NOMO-1 (cell line): ENCODE measurements around the gene IMMP1L.
"Not testable (repeated sequence)": the region's sequence is repeated elsewhere in the genome, so short reads cannot be mapped to it uniquely, and the experiment has no call there.

ENCODE experiments used
- DNase-seq, 2 experiments: peaks; one replicate each; lab custom pipeline; 2025; ENCODE audit not compliant: unreplicated experiment in 2 of 2; lab: John Stamatoyannopoulos, UW

Gene IMMP1L, protein sequence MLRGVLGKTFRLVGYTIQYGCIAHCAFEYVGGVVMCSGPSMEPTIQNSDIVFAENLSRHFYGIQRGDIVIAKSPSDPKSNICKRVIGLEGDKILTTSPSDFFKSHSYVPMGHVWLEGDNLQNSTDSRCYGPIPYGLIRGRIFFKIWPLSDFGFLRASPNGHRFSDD

DNA sequence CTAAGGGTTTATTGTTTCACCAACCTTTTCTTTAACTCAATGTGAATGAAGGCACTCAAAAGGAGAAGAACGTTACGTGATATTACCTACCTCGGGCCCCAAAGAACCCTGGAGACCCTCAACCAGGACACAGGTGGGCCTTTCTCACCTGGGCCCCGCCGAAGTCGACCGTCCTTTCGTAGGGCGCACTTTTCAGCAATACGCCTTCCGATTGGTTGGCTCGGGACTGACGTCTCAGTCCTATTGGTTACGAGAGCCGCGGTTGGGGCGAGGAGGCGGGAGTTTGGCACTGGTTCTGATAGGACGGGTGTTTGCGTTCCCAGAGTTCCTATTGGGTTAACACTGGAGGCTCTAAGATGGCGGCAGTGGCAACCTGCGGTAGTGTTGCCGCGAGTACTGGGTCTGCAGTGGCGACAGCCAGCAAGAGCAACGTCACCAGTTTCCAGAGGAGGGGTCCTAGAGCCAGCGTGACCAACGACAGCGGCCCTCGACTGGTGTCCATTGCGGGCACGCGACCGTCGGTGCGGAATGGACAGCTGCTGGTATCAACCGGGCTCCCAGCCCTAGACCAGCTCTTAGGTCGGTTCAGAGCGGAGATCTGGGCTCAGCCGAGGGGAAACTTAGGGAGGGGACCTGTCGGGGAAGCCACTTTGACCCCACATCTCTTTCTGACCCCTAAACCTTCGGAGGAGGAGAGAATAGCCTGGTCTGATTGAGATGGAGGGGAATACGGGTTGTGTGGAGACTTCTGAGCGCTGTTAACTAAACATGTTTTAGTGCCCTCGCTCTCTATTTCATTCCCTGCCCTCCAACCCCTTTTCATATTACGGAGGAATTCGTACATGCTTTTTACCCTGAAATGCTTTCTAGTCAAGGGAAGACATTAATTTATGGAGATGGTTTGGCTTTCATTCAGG lies at the start of gene IMMP1L, which contains the start of gene ELP4:
TSS of gene IMMP1L (minus strand) at position 194 of the 917 bp plus-strand sequence. CDS start 46,346 bp downstream, outside the sequence.
TSS of gene ELP4 (plus strand) at position 339 of the 917 bp plus-strand sequence. CDS start at position 357, 18 bp downstream.
- DNase-seq: peak; percentile 93 to 96

DNA sequence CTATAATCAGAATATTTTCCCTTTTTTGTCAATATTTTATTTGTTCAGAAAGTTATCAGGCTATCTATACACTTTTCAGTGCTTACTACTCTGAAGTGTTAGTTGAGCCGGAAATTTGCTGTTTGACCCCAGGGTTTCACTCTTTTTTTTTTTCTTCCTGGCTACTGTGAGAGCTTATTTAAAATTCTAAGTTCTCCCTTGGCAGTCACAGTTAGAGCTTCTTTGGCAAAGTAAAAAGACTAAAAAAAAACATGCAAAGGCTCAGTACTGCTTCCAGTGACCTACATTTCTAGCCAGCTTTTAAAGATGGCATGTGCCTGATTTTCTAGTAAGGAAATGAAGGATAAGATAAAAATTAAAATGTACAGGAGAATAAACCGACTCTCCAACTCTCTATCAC lies 48.6 kb upstream of the IMMP1L start:
- DNase-seq: no peak

DNA sequence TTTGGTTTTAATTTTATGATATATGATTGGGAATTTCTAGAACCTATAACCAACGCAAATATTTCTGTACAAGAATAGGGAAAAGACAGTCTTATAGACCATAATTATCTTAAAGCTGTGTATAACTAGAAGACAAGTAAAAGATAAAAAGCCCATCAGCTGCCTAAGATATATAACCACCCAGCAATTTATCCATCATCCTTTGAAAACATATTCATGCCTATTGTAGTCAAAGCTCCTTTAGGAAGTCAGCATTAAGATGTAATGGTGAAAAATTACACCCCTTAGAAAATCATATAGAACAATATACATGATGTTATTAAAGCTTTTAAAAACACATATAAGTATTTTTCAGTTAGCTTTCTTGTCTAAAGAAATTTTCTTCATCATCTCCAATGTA lies 46.5 kb upstream of the IMMP1L start:
- DNase-seq: no peak

DNA sequence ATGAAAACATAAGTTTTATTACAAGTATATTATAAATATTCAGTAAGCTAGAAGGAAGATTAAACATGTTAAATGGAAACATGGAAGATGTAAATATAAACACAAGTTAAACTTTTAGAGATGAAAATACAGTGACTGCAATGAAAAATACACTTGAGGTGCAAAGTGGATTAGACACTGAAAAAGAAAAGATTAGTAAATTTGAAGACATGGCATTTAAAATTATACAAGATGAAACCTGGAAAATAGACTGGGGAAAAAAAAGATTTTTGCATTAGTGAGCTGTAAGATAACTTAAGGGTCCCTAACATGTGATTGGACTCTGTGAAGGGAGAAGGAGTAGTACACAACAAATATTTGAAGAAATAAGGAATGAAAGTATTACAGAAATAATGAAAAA lies 33.4 kb upstream of the IMMP1L start:
- no peak for DNase-seq

DNA sequence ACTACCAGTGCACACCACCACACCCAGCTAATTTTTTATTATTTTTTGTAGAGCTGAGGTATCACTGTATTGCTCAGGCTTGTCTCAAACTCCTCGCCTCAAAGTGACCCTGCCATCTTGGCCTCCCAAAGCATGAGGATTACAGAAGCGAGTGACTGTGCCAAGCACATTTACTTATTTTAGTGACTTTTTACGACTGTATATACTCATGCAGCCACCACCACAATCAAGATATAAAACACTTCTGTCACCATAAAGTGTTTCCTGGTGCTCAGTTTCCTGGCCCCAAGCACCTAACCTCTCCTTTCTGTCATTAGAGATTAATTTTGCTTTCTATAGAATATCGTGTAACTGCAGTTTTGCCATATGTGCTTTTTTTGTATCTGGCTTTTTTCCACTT lies 26.1 kb upstream of the IMMP1L start:
- DNase-seq: no peak

DNA sequence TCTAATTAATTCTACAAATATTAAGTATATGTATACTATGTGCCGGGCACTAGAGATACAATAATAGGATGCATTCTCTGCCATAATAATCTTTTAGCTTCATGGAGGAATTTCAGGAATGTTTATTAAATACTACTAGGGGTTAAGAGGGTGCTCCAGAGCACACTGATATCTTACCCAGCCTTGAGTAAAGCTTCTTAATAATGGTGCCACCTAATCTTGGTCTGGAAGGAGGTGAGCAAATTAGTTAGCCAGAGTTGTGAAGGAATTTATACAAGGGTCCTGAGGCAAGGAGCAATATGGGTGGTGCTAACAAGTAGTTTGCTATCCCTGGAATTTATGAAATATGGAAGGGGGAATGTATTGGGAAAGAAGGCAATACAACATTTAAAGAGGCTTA lies 21.9 kb upstream of the IMMP1L start:
- no peak for DNase-seq

DNA sequence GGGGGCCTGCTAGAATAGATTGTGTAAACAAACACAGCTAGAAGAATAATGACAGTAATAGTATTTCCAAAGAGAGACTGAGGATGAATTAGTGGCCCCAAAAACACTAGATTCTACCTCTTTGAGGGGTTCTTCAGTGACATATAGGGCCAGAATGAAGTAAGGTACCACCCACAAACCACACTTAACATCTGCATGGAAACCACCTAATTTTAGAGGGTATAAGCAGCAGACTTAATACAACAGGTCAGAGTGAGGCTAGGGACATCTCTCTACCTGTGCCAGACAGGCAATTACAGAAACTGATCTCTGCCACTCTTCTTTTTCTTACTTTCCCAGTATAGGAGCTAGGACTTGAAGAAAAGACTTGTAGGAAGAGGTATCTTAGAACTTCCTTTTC lies 20.3 kb upstream of the IMMP1L start:
- DNase-seq: no peak

DNA sequence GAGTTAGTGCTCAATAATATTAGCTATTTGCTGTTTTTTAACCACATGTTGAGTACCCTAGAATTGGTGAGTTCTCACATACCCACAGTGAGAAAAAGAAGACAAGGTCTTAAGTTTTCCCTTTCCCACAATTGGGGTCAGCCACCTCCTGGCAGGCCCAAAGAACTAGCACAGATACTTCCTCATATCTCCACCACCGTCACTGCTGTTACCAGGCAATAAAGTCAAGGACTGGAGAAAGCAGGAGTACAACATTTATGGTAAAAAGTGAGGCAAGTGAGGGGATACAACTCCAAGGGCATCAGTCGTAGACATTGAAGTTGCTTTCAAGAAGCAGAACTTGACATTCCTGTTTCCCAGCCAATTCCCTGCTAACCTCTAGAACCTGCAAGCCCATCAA lies 19.8 kb upstream of the IMMP1L start:
- no peak for DNase-seq

DNA sequence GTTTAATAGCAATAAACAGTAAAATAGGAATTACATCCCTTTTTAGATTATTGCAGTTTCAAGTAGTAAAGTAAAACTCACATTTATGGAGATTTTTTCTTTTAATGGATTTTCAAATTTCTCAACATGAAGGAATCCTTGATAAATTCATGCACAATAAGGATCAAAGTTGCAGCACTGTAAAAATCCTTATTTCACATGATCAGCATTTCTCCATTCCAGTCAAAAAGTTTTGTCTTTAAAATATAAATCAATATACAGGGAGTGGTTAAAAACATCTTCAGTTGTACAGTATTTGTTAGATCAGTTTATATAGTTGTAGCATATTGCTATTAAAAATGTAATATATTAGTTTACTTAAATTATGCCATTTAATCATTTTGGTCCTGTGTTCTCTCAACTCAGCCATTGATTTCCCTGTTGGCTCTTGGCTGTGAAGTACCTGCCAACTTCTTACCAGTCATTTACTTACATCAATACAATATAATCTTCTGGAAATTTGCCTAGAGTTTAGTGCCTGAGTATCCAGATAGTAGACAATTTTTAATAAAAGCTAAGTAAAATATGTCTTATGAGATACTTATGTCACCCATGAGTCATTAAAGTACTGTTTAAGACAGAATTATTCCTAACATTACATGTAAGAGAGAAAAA lies 12.2 kb upstream of the IMMP1L start:
- DNase-seq: no peak

DNA sequence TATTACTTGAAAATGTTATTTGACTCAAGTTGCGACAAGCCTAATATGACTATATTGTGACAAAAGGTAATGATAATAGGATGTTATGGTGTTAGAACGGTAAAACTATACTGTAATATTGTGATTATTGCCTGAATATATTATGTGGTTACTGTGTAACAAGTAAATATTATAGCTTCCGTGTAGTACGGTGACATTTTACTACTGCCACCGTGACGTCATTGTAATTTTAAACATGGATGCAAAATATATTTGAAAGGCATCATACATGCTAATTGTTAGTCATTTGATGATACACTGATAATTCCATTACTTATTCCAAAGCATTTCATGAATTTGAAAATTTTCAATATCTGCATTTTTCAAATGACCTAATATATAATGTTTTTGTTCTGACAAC lies 2.7 kb upstream of the IMMP1L start:
- no peak for DNase-seq

DNA sequence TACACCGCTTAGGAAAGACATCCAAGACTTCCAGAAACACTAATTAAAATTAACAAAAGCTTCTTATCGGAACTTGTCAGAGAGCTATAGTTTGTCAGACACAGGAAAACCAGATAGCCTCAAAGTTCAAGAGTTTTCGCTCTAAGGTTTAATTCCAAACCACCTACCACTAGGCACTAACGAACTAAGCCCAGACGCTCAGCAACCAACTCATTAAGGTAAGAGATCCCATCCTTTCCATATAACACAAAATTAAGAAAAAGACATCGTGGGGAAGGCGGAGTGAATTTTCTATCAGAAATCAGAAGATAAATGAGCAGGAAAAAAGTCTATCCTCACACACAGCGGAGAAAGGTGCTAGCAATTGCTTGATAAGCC lies 382 bp downstream of the IMMP1L start:
- peak in 1 of 2 experiments; percentile 49 for DNase-seq

DNA sequence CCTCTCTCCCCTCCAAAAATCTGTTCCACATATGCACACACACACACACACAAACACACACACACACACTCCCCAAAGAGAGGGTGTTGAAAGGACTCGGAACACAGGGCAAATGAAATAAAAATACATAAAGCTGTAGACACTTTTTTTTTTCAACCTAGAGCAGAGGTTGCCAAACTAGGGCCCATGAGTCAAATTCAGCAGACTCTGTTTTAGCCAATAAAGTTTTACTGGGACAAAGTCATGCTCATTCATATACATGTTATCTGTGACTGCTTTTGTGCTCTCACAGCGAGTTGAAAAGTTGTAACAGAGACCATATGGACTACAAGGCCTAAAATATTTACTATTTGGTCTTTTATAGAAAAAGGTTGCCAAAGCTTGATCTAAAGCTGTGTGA lies 8.9 kb downstream of the IMMP1L start:
- no peak for DNase-seq

DNA sequence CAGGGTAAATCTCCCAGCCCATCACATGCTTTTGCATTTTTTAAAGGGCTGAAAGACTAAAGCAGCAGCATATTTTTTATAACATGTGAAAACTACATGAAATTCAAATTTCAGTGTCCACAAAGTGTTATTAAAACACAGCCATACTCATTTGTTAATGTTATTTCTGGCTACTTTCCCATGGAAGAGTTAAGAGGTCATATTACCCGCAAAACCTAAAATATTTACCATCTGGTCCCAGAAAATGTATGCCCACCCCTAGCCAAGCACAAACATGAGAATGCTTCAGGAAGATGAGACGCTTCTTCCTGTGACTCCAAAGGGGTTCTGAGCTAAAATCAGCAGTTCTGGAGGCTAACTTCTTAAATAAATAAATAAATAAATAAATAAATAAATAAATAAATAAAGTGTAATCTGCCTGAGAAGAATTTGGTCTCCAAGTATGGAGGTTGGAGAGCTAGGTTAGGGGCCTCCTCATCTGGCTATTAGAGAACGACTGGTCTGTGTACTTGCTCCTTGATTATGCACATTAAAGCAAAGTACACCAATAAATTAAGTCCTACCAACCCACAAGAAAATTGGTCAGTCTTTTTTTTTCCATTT lies 9.7 kb downstream of the IMMP1L start:
- DNase-seq: no peak

DNA sequence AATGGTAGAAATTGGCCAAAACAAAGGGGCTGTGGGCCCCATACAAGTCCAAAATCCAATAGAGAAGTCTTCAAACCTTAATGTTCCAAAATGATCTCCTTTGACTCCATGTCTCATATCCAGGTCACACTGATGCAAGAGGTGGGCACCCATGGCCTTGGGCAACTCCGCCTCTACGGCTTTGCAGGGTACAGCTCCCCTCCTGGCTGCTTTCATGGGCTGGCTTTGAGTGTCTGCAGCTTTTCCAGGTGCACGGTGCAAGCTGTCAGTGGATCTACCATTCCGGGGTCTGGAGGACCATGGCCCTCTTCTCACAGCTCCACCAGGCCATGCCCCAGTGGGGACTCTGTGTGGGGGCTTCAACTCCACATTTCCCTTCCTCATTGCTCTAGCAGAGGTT lies 15.7 kb downstream of the IMMP1L start:
- DNase-seq: not testable (repeated sequence)

DNA sequence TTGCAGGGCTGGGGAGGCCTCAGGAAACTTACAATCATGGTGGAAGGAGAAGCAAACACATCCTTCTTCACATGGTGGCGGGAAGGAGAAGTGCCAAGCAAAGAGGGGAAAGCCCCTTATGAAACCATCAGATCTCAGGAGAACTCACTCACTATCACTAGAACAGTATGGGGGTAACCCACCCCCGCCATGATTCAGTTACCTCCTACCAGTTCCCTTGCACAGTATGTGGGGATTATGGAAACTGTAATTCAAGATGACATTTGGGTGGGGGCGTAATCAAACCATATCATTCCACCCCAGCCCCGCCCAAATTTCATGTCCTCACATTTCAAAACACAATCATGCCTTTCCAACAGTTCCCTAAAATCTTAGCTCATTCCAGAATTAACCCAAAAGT lies 16.2 kb downstream of the IMMP1L start:
- no peak for DNase-seq

DNA sequence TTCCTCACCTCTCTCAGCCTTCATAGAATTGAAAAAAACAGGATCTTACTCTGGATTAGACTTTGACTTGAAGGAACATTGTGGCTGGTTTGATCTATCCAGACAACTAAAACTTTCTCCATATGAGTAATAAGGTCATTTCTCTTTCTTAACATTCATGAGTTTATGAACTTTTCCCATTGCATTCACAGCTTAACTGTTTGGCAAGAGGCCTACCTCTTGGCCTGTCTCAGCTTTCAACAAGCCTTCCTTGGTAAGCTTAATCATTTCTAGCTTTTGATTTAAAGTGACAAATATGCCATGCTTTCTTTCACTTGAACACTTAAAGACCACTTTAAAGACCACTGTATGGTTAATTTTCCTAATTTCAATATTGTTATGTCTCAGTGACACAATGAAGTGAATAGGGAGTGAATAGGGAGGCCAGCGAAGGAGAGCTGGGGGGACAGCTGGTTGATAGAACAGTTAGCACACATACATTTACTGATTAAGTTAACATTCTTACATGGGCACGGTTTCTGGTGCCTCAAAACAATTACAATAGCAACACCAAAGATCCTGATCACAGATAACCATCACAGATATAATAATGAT lies 17.0 kb downstream of the IMMP1L start:
- DNase-seq: no peak

DNA sequence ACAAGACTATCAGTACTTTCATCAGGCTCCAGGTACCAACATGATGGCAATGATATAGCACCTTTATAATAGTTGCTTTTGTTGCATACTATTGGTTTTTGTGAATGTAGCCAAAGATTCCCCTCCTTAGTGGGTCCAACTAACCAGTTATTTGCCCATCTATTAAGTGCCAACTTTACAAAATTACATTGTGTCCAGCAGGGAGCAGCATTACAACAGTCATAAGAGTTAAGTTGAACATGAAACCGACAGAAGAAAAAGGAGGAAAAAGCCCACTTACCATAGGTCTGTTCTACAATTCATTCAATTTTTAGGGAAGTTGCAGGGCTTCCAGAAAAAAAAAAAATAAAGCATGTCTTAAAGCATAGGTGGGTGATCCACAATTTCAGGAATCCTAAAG lies 21.6 kb downstream of the IMMP1L start:
- DNase-seq: peak in 1 of 2 experiments; percentile 16

DNA sequence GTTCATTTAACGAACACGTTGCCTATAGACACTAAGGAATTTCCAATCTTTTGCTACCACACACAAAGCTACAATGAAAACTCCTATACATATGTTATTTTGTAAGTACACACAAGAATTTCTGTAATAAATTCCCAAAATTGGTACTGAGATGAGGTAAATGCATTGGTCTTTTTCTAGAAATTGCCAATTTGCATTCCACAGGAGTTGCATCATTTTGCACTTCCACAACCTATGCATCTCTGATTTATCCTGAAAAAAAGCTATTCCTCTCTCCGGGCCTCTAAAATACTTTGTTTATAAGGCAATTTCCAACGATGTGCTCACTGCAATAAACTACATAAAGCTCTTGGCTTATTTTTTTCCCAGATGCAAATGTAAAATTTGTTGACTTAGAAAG lies 24.9 kb downstream of the IMMP1L start:
- no peak for DNase-seq

DNA sequence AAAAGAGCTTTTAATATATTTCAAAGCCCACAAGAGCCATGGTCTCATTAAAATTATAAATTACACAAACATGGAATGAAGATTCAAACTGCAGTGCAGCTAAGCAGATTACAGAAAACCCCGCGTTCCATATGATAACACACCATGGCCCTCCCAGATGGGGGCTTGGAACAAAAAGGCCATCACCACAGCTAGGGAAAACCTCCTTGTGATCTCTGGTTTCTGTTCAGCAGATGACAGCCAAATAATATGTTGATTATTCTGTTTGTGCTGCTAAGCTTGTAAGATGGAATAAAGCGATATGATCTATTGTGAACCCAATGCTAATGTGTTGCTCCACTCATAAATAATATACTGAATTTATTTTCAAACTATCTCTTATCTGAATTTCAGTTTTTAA lies 28.5 kb downstream of the IMMP1L start:
- no peak for DNase-seq

DNA sequence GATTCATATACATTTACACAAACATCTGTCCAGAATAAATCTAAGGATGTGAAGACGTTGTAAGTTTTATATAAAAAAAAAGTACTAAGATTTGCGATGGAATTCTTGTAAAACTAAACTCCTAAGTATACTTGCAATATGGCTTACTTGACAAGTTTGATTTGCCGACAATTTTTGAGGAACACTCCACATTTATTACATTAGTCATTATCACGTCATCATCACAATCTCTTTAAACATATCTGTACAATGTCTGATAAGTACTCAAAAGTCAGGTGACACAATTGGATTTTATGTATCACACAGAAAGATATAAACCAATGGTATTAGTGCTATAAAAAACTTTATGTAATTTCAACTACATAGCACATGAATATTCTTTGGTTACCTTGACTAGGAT lies 30.4 kb downstream of the IMMP1L start:
- no peak for DNase-seq

DNA sequence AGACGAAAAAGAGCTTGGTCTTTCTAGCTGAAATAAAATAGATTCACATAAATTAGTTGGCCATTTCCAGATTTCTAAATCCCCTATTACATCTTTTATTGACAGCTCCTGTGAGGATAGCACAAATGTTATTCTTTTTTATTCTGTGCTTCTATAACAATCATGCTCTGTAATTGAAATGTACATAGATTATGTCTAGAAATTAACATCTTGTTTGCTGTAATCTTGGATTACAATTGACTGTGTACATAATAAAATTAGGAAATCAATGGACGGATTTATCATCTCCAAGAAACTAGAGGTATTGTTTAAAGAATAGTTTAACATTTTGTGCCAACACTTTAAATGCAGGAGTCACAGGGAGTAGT lies 31.2 kb downstream of the IMMP1L start:
- DNase-seq: no peak
